ENCODE data around the gene GALNT17. TPM values are rescaled to one million over a fixed set of nuclear protein-coding genes. Genes with fewer than 3 reads are reported as not detected.

GALNT17 gene
- polyA plus RNA-seq, 1 donor from 2014 or later, result 15.7 TPM

DNA sequence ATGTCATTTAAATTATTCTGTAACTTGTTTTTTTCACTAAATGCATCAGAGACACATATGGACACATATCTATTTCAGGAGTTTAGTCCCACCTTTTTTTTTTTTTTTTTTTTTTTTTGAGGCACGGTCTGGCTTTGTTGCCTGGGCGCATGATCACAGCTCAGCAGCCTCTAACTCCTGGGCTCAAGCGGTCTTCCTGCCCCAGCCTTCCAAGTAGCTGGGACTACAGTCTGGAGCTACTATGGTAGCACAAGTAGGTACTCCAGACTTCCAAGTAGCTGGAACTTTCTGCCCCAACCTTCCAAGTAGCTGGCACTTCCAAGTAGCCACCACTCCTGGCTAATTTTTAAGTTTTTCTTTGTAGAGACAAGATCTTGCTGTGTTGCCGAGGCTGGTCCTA is 407.7 kb downstream of the GALNT17 start:
- Histone ChIP-seq H3F3A (ENCODE audit: insufficient read depth, low read length, poor library complexity, severe bottlenecking) (no peaks in the 10 kb centered on the region), H3K9me3 (ENCODE audit: low read length) (no peaks in the 10 kb centered on the region), H3K9ac (ENCODE audit: low read length) (no peak overlapping the region), H3K4me3 (ENCODE audit: low read length) (no peak overlapping the region), H3K4me2 (ENCODE audit: low read length) (no peak overlapping the region), H3K79me2 (replicated peaks; ENCODE audit: insufficient read depth, low read length) (no peaks in the 10 kb centered on the region), H3K27ac (ENCODE audit: low read length) (no peak overlapping the region), H3K36me3 (ENCODE audit: insufficient read depth, low read length) (no peaks in the 10 kb centered on the region), H4K20me1 (ENCODE audit: insufficient read depth) (no peaks in the 10 kb centered on the region), H3K27me3 (ENCODE audit: insufficient read depth, low read depth, low read length) (no peaks in the 10 kb centered on the region), H3K9me2 (ENCODE audit: insufficient read depth, low read length) (no peaks in the 10 kb centered on the region), H2AFZ (ENCODE audit: low read depth, low read length) (no peak overlapping the region)
- TF ChIP-seq EZH2 (IDR thresholded peaks at IDR 0.05; ENCODE audit: borderline replicate concordance, insufficient read depth, low read length, poor library complexity, severe bottlenecking), result no peak
- TF ChIP-seq MXI1 (conservative IDR thresholded peaks at IDR 0.05; ENCODE audit: poor library complexity, severe bottlenecking), result no peak
- TF ChIP-seq, protein P1, sequence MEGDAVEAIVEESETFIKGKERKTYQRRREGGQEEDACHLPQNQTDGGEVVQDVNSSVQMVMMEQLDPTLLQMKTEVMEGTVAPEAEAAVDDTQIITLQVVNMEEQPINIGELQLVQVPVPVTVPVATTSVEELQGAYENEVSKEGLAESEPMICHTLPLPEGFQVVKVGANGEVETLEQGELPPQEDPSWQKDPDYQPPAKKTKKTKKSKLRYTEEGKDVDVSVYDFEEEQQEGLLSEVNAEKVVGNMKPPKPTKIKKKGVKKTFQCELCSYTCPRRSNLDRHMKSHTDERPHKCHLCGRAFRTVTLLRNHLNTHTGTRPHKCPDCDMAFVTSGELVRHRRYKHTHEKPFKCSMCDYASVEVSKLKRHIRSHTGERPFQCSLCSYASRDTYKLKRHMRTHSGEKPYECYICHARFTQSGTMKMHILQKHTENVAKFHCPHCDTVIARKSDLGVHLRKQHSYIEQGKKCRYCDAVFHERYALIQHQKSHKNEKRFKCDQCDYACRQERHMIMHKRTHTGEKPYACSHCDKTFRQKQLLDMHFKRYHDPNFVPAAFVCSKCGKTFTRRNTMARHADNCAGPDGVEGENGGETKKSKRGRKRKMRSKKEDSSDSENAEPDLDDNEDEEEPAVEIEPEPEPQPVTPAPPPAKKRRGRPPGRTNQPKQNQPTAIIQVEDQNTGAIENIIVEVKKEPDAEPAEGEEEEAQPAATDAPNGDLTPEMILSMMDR (IDR thresholded peaks at IDR 0.05; ENCODE audit: poor library complexity, severe bottlenecking), result no peak
- no peak for TF ChIP-seq SMC3 (conservative IDR thresholded peaks at IDR 0.05; ENCODE audit: poor library complexity)
- no peak for TF ChIP-seq TAF1 (IDR thresholded peaks at IDR 0.05; ENCODE audit: low read depth)
- no peak for TF ChIP-seq RAD21 (conservative IDR thresholded peaks at IDR 0.05)
- TF ChIP-seq EP300 (conservative IDR thresholded peaks at IDR 0.05; ENCODE audit: poor library complexity, severe bottlenecking), result no peak
- TF ChIP-seq POLR2AphosphoS5 (IDR thresholded peaks at IDR 0.05), result no peak
- TF ChIP-seq, protein P2, sequence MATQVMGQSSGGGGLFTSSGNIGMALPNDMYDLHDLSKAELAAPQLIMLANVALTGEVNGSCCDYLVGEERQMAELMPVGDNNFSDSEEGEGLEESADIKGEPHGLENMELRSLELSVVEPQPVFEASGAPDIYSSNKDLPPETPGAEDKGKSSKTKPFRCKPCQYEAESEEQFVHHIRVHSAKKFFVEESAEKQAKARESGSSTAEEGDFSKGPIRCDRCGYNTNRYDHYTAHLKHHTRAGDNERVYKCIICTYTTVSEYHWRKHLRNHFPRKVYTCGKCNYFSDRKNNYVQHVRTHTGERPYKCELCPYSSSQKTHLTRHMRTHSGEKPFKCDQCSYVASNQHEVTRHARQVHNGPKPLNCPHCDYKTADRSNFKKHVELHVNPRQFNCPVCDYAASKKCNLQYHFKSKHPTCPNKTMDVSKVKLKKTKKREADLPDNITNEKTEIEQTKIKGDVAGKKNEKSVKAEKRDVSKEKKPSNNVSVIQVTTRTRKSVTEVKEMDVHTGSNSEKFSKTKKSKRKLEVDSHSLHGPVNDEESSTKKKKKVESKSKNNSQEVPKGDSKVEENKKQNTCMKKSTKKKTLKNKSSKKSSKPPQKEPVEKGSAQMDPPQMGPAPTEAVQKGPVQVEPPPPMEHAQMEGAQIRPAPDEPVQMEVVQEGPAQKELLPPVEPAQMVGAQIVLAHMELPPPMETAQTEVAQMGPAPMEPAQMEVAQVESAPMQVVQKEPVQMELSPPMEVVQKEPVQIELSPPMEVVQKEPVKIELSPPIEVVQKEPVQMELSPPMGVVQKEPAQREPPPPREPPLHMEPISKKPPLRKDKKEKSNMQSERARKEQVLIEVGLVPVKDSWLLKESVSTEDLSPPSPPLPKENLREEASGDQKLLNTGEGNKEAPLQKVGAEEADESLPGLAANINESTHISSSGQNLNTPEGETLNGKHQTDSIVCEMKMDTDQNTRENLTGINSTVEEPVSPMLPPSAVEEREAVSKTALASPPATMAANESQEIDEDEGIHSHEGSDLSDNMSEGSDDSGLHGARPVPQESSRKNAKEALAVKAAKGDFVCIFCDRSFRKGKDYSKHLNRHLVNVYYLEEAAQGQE (IDR thresholded peaks at IDR 0.05; ENCODE audit: borderline replicate concordance), result no peak

DNA sequence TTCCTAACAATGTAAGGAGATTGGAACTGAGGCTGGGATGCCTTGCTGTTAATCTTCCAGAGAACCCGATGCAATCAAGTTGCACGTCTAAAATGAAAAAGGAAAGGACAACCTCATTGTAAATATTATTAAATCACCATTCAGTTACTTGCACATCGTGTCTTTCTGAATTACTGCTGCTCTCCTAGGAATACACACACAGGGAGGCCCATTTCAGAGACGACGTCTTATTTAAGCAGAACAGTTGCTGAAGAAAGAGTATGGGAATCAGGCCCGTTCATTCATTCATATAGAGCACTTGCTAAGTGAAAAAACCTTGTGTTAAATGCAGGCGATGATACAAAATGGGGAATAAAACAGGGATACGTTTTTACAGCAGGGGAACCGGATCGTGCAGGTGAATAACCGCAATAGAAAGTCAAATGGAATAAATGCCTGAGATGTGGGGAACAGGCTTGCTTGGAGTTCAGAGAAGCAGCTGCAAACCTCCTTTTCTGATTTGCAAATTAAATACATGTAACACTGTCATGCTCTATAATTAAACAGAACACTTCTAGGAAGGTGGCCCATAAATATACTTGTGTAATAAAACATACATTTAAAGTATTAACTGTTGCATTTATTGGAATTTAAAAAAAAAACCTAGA is 409.9 kb downstream of the GALNT17 start:
- H3K9ac ChIP-seq (ENCODE audit: low read length), result no peak overlapping the region
- no peaks in the 10 kb centered on the region for H3K9me2 ChIP-seq (ENCODE audit: insufficient read depth, low read length)
- no peaks in the 10 kb centered on the region for H4K20me1 ChIP-seq (ENCODE audit: insufficient read depth)
- TF ChIP-seq EZH2 (IDR thresholded peaks at IDR 0.05; ENCODE audit: borderline replicate concordance, insufficient read depth, low read length, poor library complexity, severe bottlenecking) (no peak), POLR2AphosphoS5 (IDR thresholded peaks at IDR 0.05) (no peak), MXI1 (conservative IDR thresholded peaks at IDR 0.05; ENCODE audit: poor library complexity, severe bottlenecking) (no peak)
- TF ChIP-seq, protein P2 (IDR thresholded peaks at IDR 0.05; ENCODE audit: borderline replicate concordance), result no peak
- TF ChIP-seq, protein P1 (IDR thresholded peaks at IDR 0.05; ENCODE audit: poor library complexity, severe bottlenecking), result no peak
- H3K4me3 ChIP-seq (ENCODE audit: low read length), result no peak overlapping the region
- no peaks in the 10 kb centered on the region for H3K27me3 ChIP-seq (ENCODE audit: insufficient read depth, low read depth, low read length)
- no peaks in the 10 kb centered on the region for H3K36me3 ChIP-seq (ENCODE audit: insufficient read depth, low read length)
- H2AFZ ChIP-seq (ENCODE audit: low read depth, low read length), result no peak overlapping the region
- H3K4me2 ChIP-seq (ENCODE audit: low read length), result no peak overlapping the region
- H3K9me3 ChIP-seq (ENCODE audit: low read length), result no peaks in the 10 kb centered on the region
- H3K27ac ChIP-seq (ENCODE audit: low read length), result no peak overlapping the region
- no peaks in the 10 kb centered on the region for H3K79me2 ChIP-seq (replicated peaks; ENCODE audit: insufficient read depth, low read length)
- no peaks in the 10 kb centered on the region for H3F3A ChIP-seq (ENCODE audit: insufficient read depth, low read length, poor library complexity, severe bottlenecking)

All from neural cell (in vitro differentiated cells).